ENCODE data around the gene HS2ST1.

The HS2ST1 gene

GRCh38 chr1:87144316-87144895 lies 230.0 kb downstream of the HS2ST1 start:
- TF ChIP-seq TOX (CRISPR knock-in tag; IDR thresholded peaks at IDR 0.05; ENCODE audit: borderline replicate concordance) = no peak
- TF ChIP-seq OSR1 (CRISPR knock-in tag; IDR thresholded peaks at IDR 0.05) = no peak
- no peak for TF ChIP-seq ZC3H10 (CRISPR knock-in tag; IDR thresholded peaks at IDR 0.05)
- TF ChIP-seq ARNTL (CRISPR knock-in tag; IDR thresholded peaks at IDR 0.05; ENCODE audit: borderline replicate concordance, low read depth) = no peak
- TF ChIP-seq ESRRG (CRISPR knock-in tag; IDR thresholded peaks at IDR 0.05) = no peak
- TF ChIP-seq ISL1 (CRISPR knock-in tag; IDR thresholded peaks at IDR 0.05) = no peak
- TF ChIP-seq PATZ1 (CRISPR knock-in tag; IDR thresholded peaks at IDR 0.05; ENCODE audit: borderline replicate concordance) = no peak
- no peak for TF ChIP-seq CREB5 (CRISPR knock-in tag; IDR thresholded peaks at IDR 0.05; ENCODE audit: low read depth)
- TF ChIP-seq POU6F1 (CRISPR knock-in tag; IDR thresholded peaks at IDR 0.05; ENCODE audit: borderline replicate concordance, low read depth) = no peak
- TF ChIP-seq BACH2 (CRISPR knock-in tag; IDR thresholded peaks at IDR 0.05; ENCODE audit: borderline replicate concordance) = no peak
- TF ChIP-seq TCF4 (CRISPR knock-in tag; IDR thresholded peaks at IDR 0.05; ENCODE audit: borderline replicate concordance) = no peak
- TF ChIP-seq ZFP30 (CRISPR knock-in tag; IDR thresholded peaks at IDR 0.05) = no peak

GRCh38 chr1:87144981-87145380 lies 230.5 kb downstream of the HS2ST1 start:
- no peak for TF ChIP-seq BACH2 (CRISPR knock-in tag; IDR thresholded peaks at IDR 0.05; ENCODE audit: borderline replicate concordance)
- TF ChIP-seq SNAI2 (CRISPR knock-in tag; IDR thresholded peaks at IDR 0.05) = no peak
- no peak for TF ChIP-seq PATZ1 (CRISPR knock-in tag; IDR thresholded peaks at IDR 0.05; ENCODE audit: borderline replicate concordance)
- no peak for ATAC-seq

More at GRCh38 chr1:87144316-87144895, 230.0 kb downstream of the HS2ST1 start:
- no peak for ATAC-seq

GRCh38 chr1:87146538-87146937 lies 232.1 kb downstream of the HS2ST1 start:
- ATAC-seq = no peak
- TF ChIP-seq OSR1 (CRISPR knock-in tag; IDR thresholded peaks at IDR 0.05) (no peak), TSHZ2 (CRISPR knock-in tag; IDR thresholded peaks at IDR 0.05) (no peak), ZC3H10 (CRISPR knock-in tag; IDR thresholded peaks at IDR 0.05) (no peak), ZNF70 (CRISPR knock-in tag; IDR thresholded peaks at IDR 0.05) (no peak), PPARA (CRISPR knock-in tag; IDR thresholded peaks at IDR 0.05; ENCODE audit: borderline replicate concordance) (no peak), ZNF8 (CRISPR knock-in tag; IDR thresholded peaks at IDR 0.05) (no peak), TCF4 (CRISPR knock-in tag; IDR thresholded peaks at IDR 0.05; ENCODE audit: borderline replicate concordance) (no peak), RARB (CRISPR knock-in tag; IDR thresholded peaks at IDR 0.05) (no peak), POU6F1 (CRISPR knock-in tag; IDR thresholded peaks at IDR 0.05; ENCODE audit: borderline replicate concordance, low read depth) (no peak), ZFP30 (CRISPR knock-in tag; IDR thresholded peaks at IDR 0.05) (no peak), CSRNP3 (CRISPR knock-in tag; IDR thresholded peaks at IDR 0.05) (no peak), CREB5 (CRISPR knock-in tag; IDR thresholded peaks at IDR 0.05; ENCODE audit: low read depth) (no peak), PATZ1 (CRISPR knock-in tag; IDR thresholded peaks at IDR 0.05; ENCODE audit: borderline replicate concordance) (no peak), GLIS3 (CRISPR knock-in tag; IDR thresholded peaks at IDR 0.05) (no peak)

Data from SK-N-SH treated with all-trans-retinoic acid at 6 μM for 48 hours (cell line).